ENCODE results near the gene APLF. TPM values are rescaled to one million over a fixed set of nuclear protein-coding genes. Genes with fewer than 3 reads are reported as not detected.

APLF gene
- total and polyA plus RNA-seq, 9 donors: 1.0 to 14.1 (median 9.3) TPM

GRCh38 chr2:68426848-68427579 lies 40.4 kb upstream of the APLF start:
- H3K9me3 ChIP-seq: no peaks in the 10 kb centered on the region
- H3K27me3 ChIP-seq: no peaks in the 10 kb centered on the region
- DNase-seq: no peak
- peaks cover 8% of the 10 kb centered on the region for H3K4me1 ChIP-seq (ENCODE audit: insufficient read depth)
- H3K27ac ChIP-seq: no peak overlapping the region
- TF ChIP-seq EP300 (IDR thresholded peaks at IDR 0.05): no peak
- TF ChIP-seq, protein P1, sequence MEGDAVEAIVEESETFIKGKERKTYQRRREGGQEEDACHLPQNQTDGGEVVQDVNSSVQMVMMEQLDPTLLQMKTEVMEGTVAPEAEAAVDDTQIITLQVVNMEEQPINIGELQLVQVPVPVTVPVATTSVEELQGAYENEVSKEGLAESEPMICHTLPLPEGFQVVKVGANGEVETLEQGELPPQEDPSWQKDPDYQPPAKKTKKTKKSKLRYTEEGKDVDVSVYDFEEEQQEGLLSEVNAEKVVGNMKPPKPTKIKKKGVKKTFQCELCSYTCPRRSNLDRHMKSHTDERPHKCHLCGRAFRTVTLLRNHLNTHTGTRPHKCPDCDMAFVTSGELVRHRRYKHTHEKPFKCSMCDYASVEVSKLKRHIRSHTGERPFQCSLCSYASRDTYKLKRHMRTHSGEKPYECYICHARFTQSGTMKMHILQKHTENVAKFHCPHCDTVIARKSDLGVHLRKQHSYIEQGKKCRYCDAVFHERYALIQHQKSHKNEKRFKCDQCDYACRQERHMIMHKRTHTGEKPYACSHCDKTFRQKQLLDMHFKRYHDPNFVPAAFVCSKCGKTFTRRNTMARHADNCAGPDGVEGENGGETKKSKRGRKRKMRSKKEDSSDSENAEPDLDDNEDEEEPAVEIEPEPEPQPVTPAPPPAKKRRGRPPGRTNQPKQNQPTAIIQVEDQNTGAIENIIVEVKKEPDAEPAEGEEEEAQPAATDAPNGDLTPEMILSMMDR (IDR thresholded peaks at IDR 0.05): no peak
- no peak for TF ChIP-seq POLR2A (IDR thresholded peaks at IDR 0.05)
- no peak overlapping the region for H3K4me3 ChIP-seq
- intact Hi-C loops (cut with DNase I): no loop called here
- H3K36me3 ChIP-seq: no peaks in the 10 kb centered on the region
- 45 to 60% (median 51%) methylated on average over 10 of the region's 10 CpGs for WGBS, 3 donors

DNA sequence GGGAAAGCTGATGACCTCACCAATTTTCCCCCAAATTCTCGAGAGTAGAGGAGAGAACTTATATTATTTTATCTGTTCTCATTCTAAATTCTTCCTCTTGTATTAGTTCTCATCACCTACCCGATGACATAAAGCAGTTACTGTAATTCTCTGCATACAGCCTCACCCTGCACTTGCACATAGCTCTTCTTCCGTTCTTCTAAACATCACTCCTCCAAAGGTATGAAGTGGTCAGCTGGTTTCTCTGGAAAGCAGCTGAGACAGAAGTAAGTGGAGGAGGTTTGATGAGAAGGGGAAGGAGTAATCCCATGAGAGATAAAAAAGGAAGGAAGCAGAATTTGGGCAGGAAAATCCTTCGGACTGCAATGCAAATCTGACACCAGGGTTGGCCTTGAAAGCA lies 39.3 kb upstream of the APLF start:
- DNase-seq: no peak
- Histone ChIP-seq H3K9me3 (no peaks in the 10 kb centered on the region), H3K27ac (no peak overlapping the region), H3K27me3 (no peaks in the 10 kb centered on the region), H3K4me3 (no peak overlapping the region), H3K4me1 (ENCODE audit: insufficient read depth) (peaks cover 8% of the 10 kb centered on the region), H3K36me3 (no peaks in the 10 kb centered on the region)
- WGBS, 3 donors: 7 to 17% (median 16%) methylated on average over 4 of the region's 4 CpGs
- TF ChIP-seq POLR2A (IDR thresholded peaks at IDR 0.05): no peak
- no peak for TF ChIP-seq EP300 (IDR thresholded peaks at IDR 0.05)
- TF ChIP-seq, protein P1 (IDR thresholded peaks at IDR 0.05): no peak
- intact Hi-C loops (cut with DNase I): no loop called here

GRCh38 chr2:68428746-68429145 lies 38.6 kb upstream of the APLF start:
- no peak overlapping the region for H3K27ac ChIP-seq
- H3K4me1 ChIP-seq (ENCODE audit: insufficient read depth): peaks cover 8% of the 10 kb centered on the region
- DNase-seq: no peak
- H3K4me3 ChIP-seq: no peak overlapping the region
- H3K27me3 ChIP-seq: no peaks in the 10 kb centered on the region
- no peaks in the 10 kb centered on the region for H3K36me3 ChIP-seq
- H3K9me3 ChIP-seq: no peaks in the 10 kb centered on the region
- TF ChIP-seq EP300 (IDR thresholded peaks at IDR 0.05): no peak
- intact Hi-C loops (cut with DNase I): no loop called here
- WGBS, 3 donors: 5 to 16% (median 13%) methylated on average over 1 of the region's 1 CpG

DNA sequence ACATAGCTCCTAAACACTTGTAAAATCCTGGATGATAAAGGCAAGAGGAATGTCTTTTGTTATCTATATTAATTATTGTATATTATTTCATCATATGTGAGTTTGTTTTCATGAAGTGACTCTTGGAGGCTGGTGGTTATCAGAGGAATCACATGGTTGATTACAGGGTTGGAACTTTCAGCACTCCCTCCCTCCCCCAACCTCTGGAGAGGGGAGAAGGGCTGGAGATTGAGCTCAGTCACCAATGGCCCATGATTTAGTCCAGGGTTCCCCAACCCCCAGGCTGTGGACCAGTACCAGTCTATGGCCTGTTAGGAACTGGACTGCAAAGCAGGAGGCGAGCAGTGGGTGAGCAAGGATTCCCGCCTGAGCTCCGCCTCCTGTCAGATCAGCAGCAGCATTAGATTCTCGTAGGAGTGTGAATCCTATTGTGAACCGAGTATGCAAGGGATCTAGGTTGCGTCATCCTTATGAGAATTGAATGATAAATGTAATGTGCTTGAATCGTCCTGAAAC lies 38.0 kb upstream of the APLF start:
- Histone ChIP-seq H3K9me3 (no peaks in the 10 kb centered on the region), H3K4me3 (no peak overlapping the region), H3K36me3 (no peaks in the 10 kb centered on the region), H3K27ac (no peak overlapping the region), H3K4me1 (ENCODE audit: insufficient read depth) (peaks cover 8% of the 10 kb centered on the region), H3K27me3 (no peaks in the 10 kb centered on the region)
- TF ChIP-seq POLR2A (IDR thresholded peaks at IDR 0.05) (no peak), EP300 (IDR thresholded peaks at IDR 0.05) (no peak)
- TF ChIP-seq, protein P1 (IDR thresholded peaks at IDR 0.05): no peak
- DNase-seq: no peak
- intact Hi-C loops (cut with DNase I): no loop called here
- WGBS, 3 donors: 69 to 77% (median 76%) methylated on average over 7 of the region's 7 CpGs

DNA sequence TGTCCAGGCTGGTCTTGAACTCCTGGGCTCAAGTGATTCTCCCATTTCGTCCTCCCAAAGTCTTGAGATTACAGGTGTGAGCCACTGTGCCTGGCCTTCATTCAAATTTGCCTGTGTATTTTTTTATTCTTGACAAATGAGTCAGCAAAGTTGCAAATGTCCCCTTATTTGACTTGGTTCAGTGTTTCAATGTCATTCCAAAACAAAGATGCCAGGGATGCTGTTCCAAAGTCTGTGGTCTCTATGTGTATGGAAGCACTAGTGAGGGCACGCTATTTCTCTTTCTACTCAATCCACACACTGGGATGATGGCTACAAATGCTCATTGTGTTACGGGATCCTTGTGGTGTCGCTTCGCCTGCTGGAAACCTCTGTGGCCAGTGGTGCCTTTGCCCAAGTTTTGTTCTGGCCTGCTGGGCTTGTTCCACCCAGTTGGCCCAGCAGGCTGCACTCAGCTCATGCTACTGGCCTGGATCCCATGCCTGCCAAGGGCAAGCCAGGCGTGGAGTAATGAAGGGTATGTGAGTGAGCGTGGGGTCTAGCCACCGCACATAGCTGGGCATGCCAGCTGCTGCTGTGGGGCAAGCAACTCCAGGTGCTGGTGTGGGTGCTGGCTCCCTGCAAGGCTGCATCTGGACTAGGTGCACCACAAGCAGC lies 35.9 kb upstream of the APLF start:
- 81 to 87% (median 87%) methylated on average over 8 of the region's 8 CpGs for WGBS, 3 donors

More for the DNA sequence above, 35.9 kb upstream of the APLF start:
- no peaks in the 10 kb centered on the region for H3K27me3 ChIP-seq
- DNase-seq: no peak
- TF ChIP-seq EP300 (IDR thresholded peaks at IDR 0.05) (no peak), POLR2A (IDR thresholded peaks at IDR 0.05) (no peak)
- TF ChIP-seq, protein P1 (IDR thresholded peaks at IDR 0.05): no peak
- intact Hi-C loops (cut with DNase I): loop anchor here in 2 of 4 donors (10.0 kb wide), 2 partner anchors 67 to 307 kb away; partner anchors contain the start of gene PLEK (in 1 of the 2)
- no peak overlapping the region for H3K4me3 ChIP-seq
- no peaks in the 10 kb centered on the region for H3K9me3 ChIP-seq
- H3K36me3 ChIP-seq: no peaks in the 10 kb centered on the region
- H3K27ac ChIP-seq: no peak overlapping the region
- peaks cover 11% of the 10 kb centered on the region for H3K4me1 ChIP-seq (ENCODE audit: insufficient read depth)

Data from ovary (tissue), 9 donors.